HCT116 (cell line): ENCODE measurements around the gene RIPOR1.

Source experiments
- CTCF ChIP-seq, 3 experiments: fragments of 200-600 bp in 1 of 3; sonication (generic) in 1 of 3; IDR thresholded peaks in 2 of 3; conservative IDR thresholded peaks in 1 of 3; 2 replicates each; pipeline ENCODE4 v1.5.1; 2012 to 2017; ENCODE audit warnings: low read depth in 2 of 3, low read length in 2 of 3, antibody characterized with exemption in 1 of 3, borderline replicate concordance in 1 of 3, control low read depth in 1 of 3, mild to moderate bottlenecking in 1 of 3, mixed read lengths in 1 of 3, mixed run types in 1 of 3, moderate library complexity in 1 of 3; ENCODE audit not compliant: insufficient read depth in 1 of 3
- EGR1 ChIP-seq: IDR thresholded peaks from 2 replicates; pipeline ENCODE4 v1.6.1; 2012; ENCODE audit warnings: low read depth
- EZH2 ChIP-seq: fragments of 200-600 bp; sonication (generic); IDR thresholded peaks from 2 replicates; pipeline ENCODE4 v1.6.1; 2017; ENCODE audit warnings: antibody characterized with exemption, mixed run types
- POLR2A ChIP-seq: IDR thresholded peaks from 2 replicates; pipeline ENCODE4 v1.7.0; 2011; ENCODE audit warnings: borderline replicate concordance; ENCODE audit not compliant: insufficient read depth, insufficient read length; ENCODE audit errors: extremely low read depth
- SIN3A ChIP-seq: IDR thresholded peaks from 2 replicates; pipeline ENCODE4 v1.6.1; 2012; ENCODE audit warnings: low read depth
- YY1 ChIP-seq: IDR thresholded peaks from 2 replicates; pipeline ENCODE4 v1.6.1; 2011; ENCODE audit warnings: low read length, low read depth, moderate library complexity, mild to moderate bottlenecking; ENCODE audit not compliant: insufficient replicate concordance; ENCODE audit errors: extremely low read depth
- ZBTB33 ChIP-seq: IDR thresholded peaks from 2 replicates; pipeline ENCODE4 v1.6.1; 2011; ENCODE audit warnings: mild to moderate bottlenecking, low read length, moderate library complexity; ENCODE audit not compliant: insufficient replicate concordance; ENCODE audit errors: extremely low read depth
- ZNF274 ChIP-seq: fragments of 200-500 bp; sonication (Bioruptor generic); IDR thresholded peaks from 2 replicates; pipeline ENCODE4 v1.6.1; 2014; ENCODE audit warnings: mild to moderate bottlenecking, low read depth, low read length, inconsistent platforms

- TF ChIP-seq CTCF (IDR thresholded peaks at IDR 0.05 in 2 of 3, conservative IDR thresholded peaks at IDR 0.05 in 1 of 3; ENCODE audit: borderline replicate concordance in 1 of 3, insufficient read depth in 1 of 3, low read depth in 2 of 3, low read length in 2 of 3) (no peak), ZNF274 (no peak), YY1 (no peak), ZBTB33 (no peak), SIN3A (no peak), EGR1 (no peak), POLR2A (no peak), EZH2 (no peak)
Observed at GRCh38 chr16:67506468-67506867, 22.2 kb upstream of the RIPOR1 start.
